BLaER1 (cell line): ENCODE results near the gene SAC3D1.

Experiments used
- H3K27ac ChIP-seq: shearing (Covaris generic); formaldehyde crosslinking; 2 replicates; pipeline ENCODE4 v1.8.1; 2022
- H3K27me3 ChIP-seq: shearing (Covaris generic); formaldehyde crosslinking; 2 replicates; pipeline ENCODE4 v1.8.1; 2022
- H3K36me3 ChIP-seq: shearing (Covaris generic); formaldehyde crosslinking; 2 replicates; pipeline ENCODE4 v1.8.1; 2022
- H3K4me1 ChIP-seq: shearing (Covaris generic); formaldehyde crosslinking; 2 replicates; pipeline ENCODE4 v1.8.1; 2022
- H3K4me2 ChIP-seq: shearing (Covaris generic); formaldehyde crosslinking; 2 replicates; pipeline ENCODE4 v1.8.1; 2022
- H3K4me3 ChIP-seq: shearing (Covaris generic); formaldehyde crosslinking; 2 replicates; pipeline ENCODE4 v1.8.1; 2022
- H3K9ac ChIP-seq: shearing (Covaris generic); formaldehyde crosslinking; 2 replicates; pipeline ENCODE4 v1.8.1; 2022
- H3K9me3 ChIP-seq: shearing (Covaris generic); formaldehyde crosslinking; 2 replicates; pipeline ENCODE4 v1.8.1; 2022
- H4K20me1 ChIP-seq: shearing (Covaris generic); formaldehyde crosslinking; 2 replicates; pipeline ENCODE4 v1.8.1; 2022
- Cebpa-rat ChIP-seq: shearing (Covaris generic); IDR thresholded peaks from 2 replicates; pipeline ENCODE4 v1.8.1; 2022

Gene SAC3D1

GRCh38 chr11:65085446-65085845, 44.4 kb downstream of the SAC3D1 start:
- H3K4me3 ChIP-seq = no peak overlapping the region
- H3K9ac ChIP-seq = peak overlapping the region; percentile 88; the same call in 1 of the 2 replicates
- TF ChIP-seq Cebpa-rat = no peak
- no peaks in the 10 kb centered on the region; the same call in 1 of the 2 replicates for H4K20me1 ChIP-seq
- no peak overlapping the region for H3K27ac ChIP-seq
- H3K27me3 ChIP-seq = no peaks in the 10 kb centered on the region
- H3K4me2 ChIP-seq = peak overlapping the region; percentile 99
- peaks cover 41% of the 10 kb centered on the region for H3K4me1 ChIP-seq
- no peaks in the 10 kb centered on the region for H3K9me3 ChIP-seq
- H3K36me3 ChIP-seq = peaks cover 68% of the 10 kb centered on the region

- no peak overlapping the region for H3K9ac ChIP-seq
- H3K27me3 ChIP-seq = no peaks in the 10 kb centered on the region
- no peak overlapping the region for H3K27ac ChIP-seq
- no peaks in the 10 kb centered on the region for H3K9me3 ChIP-seq
- peaks cover 54% of the 10 kb centered on the region for H3K36me3 ChIP-seq
- no peak overlapping the region for H3K4me2 ChIP-seq
- no peak overlapping the region for H3K4me3 ChIP-seq
- no peak for TF ChIP-seq Cebpa-rat
- no peaks in the 10 kb centered on the region; the same call in 1 of the 2 replicates for H4K20me1 ChIP-seq
- H3K4me1 ChIP-seq = peaks cover 36% of the 10 kb centered on the region
Measured at GRCh38 chr11:65086809-65087208, 45.8 kb downstream of the SAC3D1 start.

- H3K27ac ChIP-seq = no peak overlapping the region
- no peak overlapping the region for H3K4me3 ChIP-seq
- H3K9me3 ChIP-seq = no peaks in the 10 kb centered on the region
- peaks cover 32% of the 10 kb centered on the region for H3K4me1 ChIP-seq
- TF ChIP-seq Cebpa-rat = no peak
- H3K4me2 ChIP-seq = no peak overlapping the region
- H3K36me3 ChIP-seq = peaks cover 50% of the 10 kb centered on the region
- no peaks in the 10 kb centered on the region for H3K27me3 ChIP-seq
- no peak overlapping the region for H3K9ac ChIP-seq
- H4K20me1 ChIP-seq = no peaks in the 10 kb centered on the region; the same call in 1 of the 2 replicates
Measured at GRCh38 chr11:65087216-65087615, 46.2 kb downstream of the SAC3D1 start.

GRCh38 chr11:65087827-65088226, 46.8 kb downstream of the SAC3D1 start:
- Histone ChIP-seq H3K4me2 (no peak overlapping the region), H3K27ac (no peak overlapping the region), H3K9ac (no peak overlapping the region)

GRCh38 chr11:65089621-65090020, 48.6 kb downstream of the SAC3D1 start:
- Histone ChIP-seq H3K4me2 (no peak overlapping the region), H3K9me3 (no peaks in the 10 kb centered on the region), H3K27ac (no peak overlapping the region), H3K27me3 (no peaks in the 10 kb centered on the region), H3K9ac (no peak overlapping the region), H4K20me1 (no peaks in the 10 kb centered on the region; the same call in 1 of the 2 replicates), H3K4me1 (peaks cover 17% of the 10 kb centered on the region), H3K4me3 (no peak overlapping the region), H3K36me3 (peaks cover 50% of the 10 kb centered on the region)
- no peak for TF ChIP-seq Cebpa-rat

More at GRCh38 chr11:65087827-65088226, 46.8 kb downstream of the SAC3D1 start:
- TF ChIP-seq Cebpa-rat = no peak
- Histone ChIP-seq H3K27me3 (no peaks in the 10 kb centered on the region), H3K9me3 (no peaks in the 10 kb centered on the region), H3K4me3 (no peak overlapping the region), H3K4me1 (peaks cover 26% of the 10 kb centered on the region), H4K20me1 (no peaks in the 10 kb centered on the region; the same call in 1 of the 2 replicates), H3K36me3 (peaks cover 50% of the 10 kb centered on the region)

GRCh38 chr11:65090628-65091027, 49.6 kb downstream of the SAC3D1 start:
- Histone ChIP-seq H3K27me3 (no peaks in the 10 kb centered on the region), H3K4me3 (no peak overlapping the region), H3K36me3 (peaks cover 43% of the 10 kb centered on the region), H4K20me1 (no peaks in the 10 kb centered on the region), H3K4me2 (peak overlapping the region; percentile 26; the same call in 1 of the 2 replicates), H3K9me3 (no peaks in the 10 kb centered on the region), H3K9ac (0 out of 2 replicates have a peak overlapping the region, but pooled peaks have one; percentile 45), H3K27ac (no peak overlapping the region), H3K4me1 (peaks cover 9% of the 10 kb centered on the region; the same call in 1 of the 2 replicates)
- no peak for TF ChIP-seq Cebpa-rat
